Activated T-cell treated with anti-CD3 and anti-CD28 coated beads for 1 hour (primary cell): ENCODE results near the gene ANTXR1.

Experiments used
- DNase-seq: peaks from one replicate; pipeline ENCODE4 v3.0.0-alpha.2; 2020; ENCODE audit warnings: low read depth

The ANTXR1 gene

GRCh38 chr2:69074918-69075317 is 61.9 kb downstream of the ANTXR1 start:
- DNase-seq, result no peak

DNA sequence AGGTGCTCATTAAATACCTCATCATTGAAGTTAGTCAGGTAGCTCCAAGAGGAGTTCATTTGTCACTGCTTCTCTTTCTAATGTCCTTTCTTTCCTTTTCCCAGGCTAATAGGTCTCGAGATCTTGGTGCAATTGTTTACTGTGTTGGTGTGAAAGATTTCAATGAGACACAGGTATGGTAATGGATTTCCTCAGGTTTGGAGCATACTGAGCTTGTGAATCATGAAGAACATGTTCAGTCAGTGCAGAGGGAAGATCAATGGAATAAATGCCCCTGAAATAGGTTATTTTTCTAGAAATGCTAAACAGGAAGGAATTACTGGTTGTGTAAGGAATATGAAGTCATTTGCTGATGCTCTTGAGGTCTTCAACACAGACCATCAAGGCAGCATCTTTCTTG is 62.5 kb downstream of the ANTXR1 start:
- DNase-seq, result no peak

GRCh38 chr2:69076601-69077000 is 63.6 kb downstream of the ANTXR1 start:
- no peak for DNase-seq

DNA sequence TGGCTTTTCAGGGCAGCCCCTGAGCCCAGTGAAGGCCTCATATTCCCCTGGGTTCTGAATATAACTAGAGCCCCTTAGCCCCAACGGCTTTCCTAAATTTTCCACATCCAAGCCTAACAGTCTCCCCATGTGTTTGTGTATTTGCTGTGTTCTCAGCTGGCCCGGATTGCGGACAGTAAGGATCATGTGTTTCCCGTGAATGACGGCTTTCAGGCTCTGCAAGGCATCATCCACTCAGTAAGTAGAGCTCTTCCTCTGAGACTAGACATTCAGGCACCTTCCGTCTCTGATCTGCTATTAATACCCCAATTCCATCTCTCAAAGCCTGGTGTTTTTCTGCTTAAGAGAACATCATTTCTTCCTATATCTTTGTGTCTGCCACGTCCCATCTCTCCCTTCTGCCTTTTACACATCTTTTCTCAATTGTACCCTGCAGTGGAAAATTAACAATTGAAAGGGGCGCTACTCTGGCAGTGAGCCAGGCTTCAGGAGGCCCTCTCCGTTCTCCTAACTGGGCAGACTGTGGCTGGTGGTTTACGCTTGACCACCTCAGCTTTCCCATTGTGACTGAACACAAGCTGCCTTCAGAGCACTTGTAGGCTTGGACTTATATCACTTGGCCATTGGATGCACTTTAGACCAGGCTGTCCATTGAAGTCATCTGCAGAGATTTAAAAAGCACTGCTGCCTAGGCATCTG is 64.4 kb downstream of the ANTXR1 start:
- no peak for DNase-seq

DNA sequence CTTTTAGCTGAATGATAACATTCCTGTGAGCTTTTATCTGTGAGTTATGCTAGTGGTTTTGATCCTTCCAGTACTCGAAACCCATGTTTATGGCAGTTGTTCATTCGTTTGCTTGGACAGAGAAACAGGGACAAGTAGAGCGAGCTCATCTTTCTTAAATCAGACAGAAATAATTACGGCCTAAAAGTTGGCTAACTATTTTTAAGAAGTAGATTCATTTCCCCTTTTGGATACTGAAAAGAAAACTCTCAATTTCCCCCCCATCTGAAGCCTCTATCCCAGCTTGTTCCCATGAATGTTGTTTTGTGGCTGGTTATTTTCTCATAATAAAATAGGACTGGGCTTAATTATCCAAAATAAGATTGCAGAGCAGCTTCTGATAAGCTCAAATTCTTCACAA is 67.1 kb downstream of the ANTXR1 start:
- DNase-seq, result no peak

GRCh38 chr2:69081001-69081580 is 68.1 kb downstream of the ANTXR1 start:
- DNase-seq, result no peak

DNA sequence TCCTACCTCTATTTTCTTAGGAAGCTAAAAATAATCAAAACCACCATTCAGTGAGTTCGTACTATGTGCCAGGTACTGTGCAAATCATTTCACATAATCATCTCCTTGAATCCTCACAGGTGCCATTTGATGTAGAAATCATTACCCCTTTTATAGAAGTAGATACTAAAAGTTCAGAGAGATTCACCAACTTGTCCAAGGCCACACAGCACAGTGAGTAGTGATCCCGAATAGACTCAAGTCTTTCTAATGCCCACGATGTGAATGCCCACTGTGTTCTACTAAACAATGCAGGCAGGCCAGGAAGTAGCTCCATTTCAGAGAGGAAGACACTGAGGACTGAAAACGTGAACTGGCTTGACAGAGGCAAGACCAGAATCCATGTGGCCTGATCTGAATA is 68.8 kb downstream of the ANTXR1 start:
- no peak for DNase-seq

GRCh38 chr2:69082430-69082997 is 69.5 kb downstream of the ANTXR1 start:
- no peak for DNase-seq

GRCh38 chr2:69083235-69083748 is 70.3 kb downstream of the ANTXR1 start:
- no peak for DNase-seq

DNA sequence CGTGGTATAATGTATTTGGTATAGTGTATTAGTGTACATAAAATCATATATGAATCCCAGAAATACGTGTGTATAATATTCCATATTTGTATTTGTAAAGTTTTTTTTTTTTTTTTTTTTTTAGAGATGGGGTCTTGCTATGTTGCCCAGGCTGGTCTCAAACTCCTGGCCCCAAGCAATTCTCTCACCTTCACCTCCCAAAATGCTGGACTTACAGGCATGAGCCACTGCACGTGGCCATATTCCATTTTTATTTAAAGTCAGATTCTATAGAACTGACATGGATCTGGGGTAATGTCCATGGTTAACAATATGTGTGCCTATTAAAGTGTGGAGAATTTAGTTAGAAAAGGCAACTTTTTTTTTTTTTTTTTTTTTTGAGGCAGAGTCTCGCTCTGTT is 71.5 kb downstream of the ANTXR1 start:
- no peak for DNase-seq

DNA sequence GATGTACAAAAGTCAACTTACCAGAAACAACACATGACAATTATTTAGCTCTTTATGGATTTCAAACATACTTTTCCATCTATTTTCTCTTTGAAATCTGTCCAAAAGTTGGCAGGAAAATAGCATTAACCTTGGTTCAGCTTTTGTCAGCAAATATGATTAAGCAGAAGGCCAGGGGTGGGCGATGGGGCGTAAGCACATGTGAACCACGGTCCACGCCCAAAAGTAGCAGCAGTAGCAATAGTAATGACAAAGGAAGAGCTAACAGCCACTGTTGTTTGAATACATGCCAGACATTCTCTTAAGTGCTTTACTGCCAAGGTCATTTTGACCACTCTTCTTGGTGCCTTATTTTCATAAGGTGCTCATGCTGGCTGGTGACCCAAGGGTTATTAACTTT is 73.5 kb downstream of the ANTXR1 start:
- no peak for DNase-seq

DNA sequence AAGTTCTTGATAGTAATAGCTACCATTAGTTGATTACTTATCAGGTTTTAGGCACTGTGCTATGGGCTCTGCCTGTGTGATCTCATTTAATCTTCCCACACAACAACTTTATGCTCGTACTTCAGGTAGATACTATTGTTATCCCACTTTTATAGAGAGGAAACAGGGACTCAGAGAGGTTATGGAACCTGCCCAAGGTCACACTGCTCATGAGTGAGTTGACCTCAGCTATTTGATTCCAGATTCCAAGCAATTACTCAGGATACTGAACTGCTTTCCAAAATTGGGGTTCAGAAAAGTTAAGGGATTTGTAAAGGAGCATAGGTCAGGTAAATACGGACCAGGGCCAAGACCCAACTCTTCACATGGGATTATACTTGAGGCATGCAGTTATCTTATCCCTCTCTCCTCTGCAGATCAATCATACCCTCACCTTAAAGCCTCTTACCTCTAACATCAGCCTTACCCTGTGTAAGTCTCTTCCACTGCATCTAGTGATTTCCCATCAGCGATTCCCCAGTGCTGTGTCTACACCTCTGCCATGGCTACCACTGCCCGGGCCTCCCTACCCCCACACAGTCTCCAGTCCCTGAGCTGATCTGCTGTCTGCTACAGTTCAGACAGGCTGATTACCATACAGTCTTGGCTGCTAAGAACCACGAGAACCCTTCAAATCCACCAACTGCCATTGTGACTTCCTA is 74.4 kb downstream of the ANTXR1 start:
- DNase-seq, result no peak

GRCh38 chr2:69087912-69088240 is 74.9 kb downstream of the ANTXR1 start:
- no peak for DNase-seq

DNA sequence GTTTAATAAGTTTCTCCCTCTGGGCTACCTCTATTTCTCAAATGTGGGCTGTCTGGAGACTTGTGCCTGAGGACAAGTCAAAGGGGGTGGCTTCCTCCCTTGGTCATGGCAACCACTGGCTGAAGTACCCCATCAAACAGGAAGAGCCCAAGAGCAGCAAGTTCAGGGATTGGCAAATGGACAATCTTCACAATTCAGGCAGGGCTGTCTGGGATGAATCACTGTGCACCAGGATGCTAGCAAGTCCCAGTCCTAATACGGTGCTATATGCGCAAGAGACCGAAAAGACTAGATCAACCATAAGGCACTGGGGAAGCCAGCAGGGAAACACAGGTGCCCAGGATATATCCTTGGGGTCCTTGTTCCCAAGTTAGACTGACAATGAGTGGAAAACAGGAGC is 75.5 kb downstream of the ANTXR1 start:
- no peak for DNase-seq

GRCh38 chr2:69089266-69089665 is 76.3 kb downstream of the ANTXR1 start:
- no peak for DNase-seq

- no peak for DNase-seq
Measured at GRCh38 chr2:69089998-69090397, 77.0 kb downstream of the ANTXR1 start.

DNA sequence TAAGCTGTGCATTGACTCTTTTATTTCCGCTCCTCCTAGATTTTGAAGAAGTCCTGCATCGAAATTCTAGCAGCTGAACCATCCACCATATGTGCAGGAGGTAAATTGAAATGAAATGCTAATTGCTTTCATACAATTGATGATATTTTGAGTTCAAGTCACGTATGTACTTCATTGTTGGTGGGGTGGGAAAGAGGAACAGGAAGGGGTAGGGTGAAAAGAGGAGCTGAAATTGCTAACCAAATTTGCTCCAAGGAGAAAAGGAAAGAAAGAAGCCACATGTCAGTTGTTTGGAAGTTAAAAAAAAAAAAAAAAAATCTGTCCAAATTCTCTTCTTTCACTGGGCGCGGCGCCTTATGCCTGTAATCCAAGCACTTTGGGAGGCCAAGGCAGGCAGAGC is 77.8 kb downstream of the ANTXR1 start:
- no peak for DNase-seq

- no peak for DNase-seq
Measured at GRCh38 chr2:69092857-69093256, 79.9 kb downstream of the ANTXR1 start.

DNA sequence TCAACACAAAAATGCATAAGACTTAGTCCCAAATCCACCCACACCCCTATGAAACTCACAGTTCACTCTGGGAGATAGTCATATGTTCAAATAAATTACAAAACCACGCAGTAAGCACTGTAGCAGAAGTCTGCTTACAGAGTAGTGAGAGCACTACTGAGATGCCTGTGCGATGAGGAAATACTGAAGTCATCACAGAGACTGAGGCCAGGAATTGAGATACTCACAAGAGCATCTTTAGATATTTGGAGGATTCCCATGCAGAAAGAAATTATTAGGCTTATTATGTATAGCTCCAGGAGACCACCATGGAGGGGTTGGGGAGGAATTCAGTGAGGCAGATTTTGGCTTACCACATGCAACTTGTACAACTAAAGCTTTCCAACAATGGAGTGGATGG is 82.3 kb downstream of the ANTXR1 start:
- no peak for DNase-seq

GRCh38 chr2:69096326-69097095 is 83.5 kb downstream of the ANTXR1 start:
- DNase-seq, result no peak

GRCh38 chr2:69097148-69097610 is 84.2 kb downstream of the ANTXR1 start:
- no peak for DNase-seq
